IMR-90 (cell line): ENCODE measurements around the gene ST7.

Experiments
- MAFK ChIP-seq: IDR thresholded peaks from 2 replicates; pipeline ENCODE4 v1.6.1; 2012; ENCODE audit warnings: low read depth, low read length, improper control_type of control experiment
- RAD21 ChIP-seq: IDR thresholded peaks from 2 replicates; pipeline ENCODE4 v1.6.1; 2012; ENCODE audit warnings: low read length, improper control_type of control experiment
- TF ChIP-seq, protein P1 (sequence below): conservative IDR thresholded peaks from 2 replicates; pipeline ENCODE4 v1.5.1; 2012; ENCODE audit warnings: mild to moderate bottlenecking, low read depth, low read length, improper control_type of control experiment
- TF ChIP-seq, protein P2 (sequence below): fragments of 150-350 bp; IDR thresholded peaks from 2 replicates; pipeline ENCODE4 v1.6.1; 2016; ENCODE audit warnings: low read depth, mild to moderate bottlenecking, low read length, moderate library complexity, borderline replicate concordance

GRCh38 chr7:117045927-117046710, 92.8 kb downstream of the ST7 start:
- TF ChIP-seq, protein P1, sequence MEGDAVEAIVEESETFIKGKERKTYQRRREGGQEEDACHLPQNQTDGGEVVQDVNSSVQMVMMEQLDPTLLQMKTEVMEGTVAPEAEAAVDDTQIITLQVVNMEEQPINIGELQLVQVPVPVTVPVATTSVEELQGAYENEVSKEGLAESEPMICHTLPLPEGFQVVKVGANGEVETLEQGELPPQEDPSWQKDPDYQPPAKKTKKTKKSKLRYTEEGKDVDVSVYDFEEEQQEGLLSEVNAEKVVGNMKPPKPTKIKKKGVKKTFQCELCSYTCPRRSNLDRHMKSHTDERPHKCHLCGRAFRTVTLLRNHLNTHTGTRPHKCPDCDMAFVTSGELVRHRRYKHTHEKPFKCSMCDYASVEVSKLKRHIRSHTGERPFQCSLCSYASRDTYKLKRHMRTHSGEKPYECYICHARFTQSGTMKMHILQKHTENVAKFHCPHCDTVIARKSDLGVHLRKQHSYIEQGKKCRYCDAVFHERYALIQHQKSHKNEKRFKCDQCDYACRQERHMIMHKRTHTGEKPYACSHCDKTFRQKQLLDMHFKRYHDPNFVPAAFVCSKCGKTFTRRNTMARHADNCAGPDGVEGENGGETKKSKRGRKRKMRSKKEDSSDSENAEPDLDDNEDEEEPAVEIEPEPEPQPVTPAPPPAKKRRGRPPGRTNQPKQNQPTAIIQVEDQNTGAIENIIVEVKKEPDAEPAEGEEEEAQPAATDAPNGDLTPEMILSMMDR: no peak
- TF ChIP-seq, protein P2, sequence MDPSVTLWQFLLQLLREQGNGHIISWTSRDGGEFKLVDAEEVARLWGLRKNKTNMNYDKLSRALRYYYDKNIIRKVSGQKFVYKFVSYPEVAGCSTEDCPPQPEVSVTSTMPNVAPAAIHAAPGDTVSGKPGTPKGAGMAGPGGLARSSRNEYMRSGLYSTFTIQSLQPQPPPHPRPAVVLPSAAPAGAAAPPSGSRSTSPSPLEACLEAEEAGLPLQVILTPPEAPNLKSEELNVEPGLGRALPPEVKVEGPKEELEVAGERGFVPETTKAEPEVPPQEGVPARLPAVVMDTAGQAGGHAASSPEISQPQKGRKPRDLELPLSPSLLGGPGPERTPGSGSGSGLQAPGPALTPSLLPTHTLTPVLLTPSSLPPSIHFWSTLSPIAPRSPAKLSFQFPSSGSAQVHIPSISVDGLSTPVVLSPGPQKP: no peak
- no peak for TF ChIP-seq RAD21
- no peak for TF ChIP-seq MAFK
